Natural killer cell (primary cell): ENCODE measurements around the gene NEU4. TPM values are rescaled to one million over a fixed set of nuclear protein-coding genes. Genes with fewer than 3 reads are reported as not detected.

Experiments
- ATAC-seq, 3 donors: fragments of 150-1000 bp in 2 of 3; fragments of 200-7000 bp in 1 of 3; cut with Tn5 transposase; 1 replicate in 1 of 3; 2 replicates in 2 of 3; pipeline ENCODE4 v1.10.0; 2021; ENCODE audit warnings: mild to moderate bottlenecking in 2 of 3, moderate library complexity in 2 of 3
- DNase-seq, 2 donors: peaks; one replicate each; pipeline versions ENCODE4 v3.0.0 to v3.0.0-alpha.2; 2013 to 2021; ENCODE audit warnings: mixed read lengths in 1 of 2
- H3K27ac ChIP-seq: one replicate; pipeline ENCODE4 v1.5.1; 2013; ENCODE audit warnings: mild to moderate bottlenecking, low read length
- H3K27me3 ChIP-seq: one replicate; pipeline ENCODE4 v1.6.1; 2013; ENCODE audit warnings: low read length; ENCODE audit not compliant: control insufficient read depth, insufficient read depth
- H3K36me3 ChIP-seq: one replicate; pipeline ENCODE4 v1.6.1; 2013; ENCODE audit warnings: low read length; ENCODE audit not compliant: control insufficient read depth, insufficient read depth
- H3K4me1 ChIP-seq: one replicate; pipeline ENCODE4 v1.6.1; 2013; ENCODE audit warnings: low read length; ENCODE audit not compliant: control insufficient read depth, insufficient read depth
- H3K4me3 ChIP-seq: one replicate; pipeline ENCODE4 v1.5.1; 2013; ENCODE audit warnings: low read length
- H3K9me3 ChIP-seq: one replicate; pipeline ENCODE4 v1.6.1; 2013; ENCODE audit warnings: low read length; ENCODE audit not compliant: control insufficient read depth, insufficient read depth
- H3K27ac Mint-ChIP-seq, 2 donors: one replicate each; pipeline ENCODE4 v1.8.0; 2022; ENCODE audit warnings: mild to moderate bottlenecking in 2 of 2, mixed read lengths in 2 of 2, moderate library complexity in 1 of 2
- H3K27me3 Mint-ChIP-seq, 2 donors: one replicate each; pipeline ENCODE4 v1.8.0; 2022; ENCODE audit warnings: low read depth in 2 of 2, mixed read lengths in 2 of 2
- H3K36me3 Mint-ChIP-seq: one replicate; pipeline ENCODE4 v1.8.0; 2022; ENCODE audit warnings: mixed read lengths
- H3K4me1 Mint-ChIP-seq, 2 donors: one replicate each; pipeline ENCODE4 v1.8.0; 2022; ENCODE audit warnings: mixed read lengths in 2 of 2
- H3K4me3 Mint-ChIP-seq: one replicate; pipeline ENCODE4 v1.8.0; 2022; ENCODE audit warnings: mild to moderate bottlenecking, moderate library complexity, mixed read lengths
- H3K9me3 Mint-ChIP-seq, 2 donors: one replicate each; pipeline ENCODE4 v1.8.0; 2022; ENCODE audit warnings: mixed read lengths in 2 of 2
- WGBS: methylation state at CpG from one replicate; pipeline ENCODE4 v1.1.7; 2013; ENCODE audit warnings: missing lambda C conversion rate; ENCODE audit not compliant: insufficient coverage; 5-methylcytosine and 5-hydroxymethylcytosine counted together
- intact Hi-C: fragments of 100-400 bp; cut with micrococcal nuclease; formaldehyde crosslinking; loops from one replicate; pipeline ENCODE4 v1.14.2; 2022
- total RNA-seq, 4 donors: library from RNA; stranded (reverse); fragments of 120-200 nt in 1 of 4; gene quantifications; one replicate each; pipeline versions ENCODE4 v1.2.3 to v1.2.4, GENCODE V29; 2013 to 2022
- TF ChIP-seq, protein P1 (sequence below): fragments of 200-600 bp; IDR thresholded peaks from one replicate; pipeline ENCODE4 v1.8.0; 2022; ENCODE audit warnings: antibody characterized with exemption

The NEU4 gene
- total RNA-seq, 3 donors from 2014 or later (not counting 1 experiment from before 2014, with no cell fraction given), result 0.39 to 6.6 (median 2.2) TPM

DNA sequence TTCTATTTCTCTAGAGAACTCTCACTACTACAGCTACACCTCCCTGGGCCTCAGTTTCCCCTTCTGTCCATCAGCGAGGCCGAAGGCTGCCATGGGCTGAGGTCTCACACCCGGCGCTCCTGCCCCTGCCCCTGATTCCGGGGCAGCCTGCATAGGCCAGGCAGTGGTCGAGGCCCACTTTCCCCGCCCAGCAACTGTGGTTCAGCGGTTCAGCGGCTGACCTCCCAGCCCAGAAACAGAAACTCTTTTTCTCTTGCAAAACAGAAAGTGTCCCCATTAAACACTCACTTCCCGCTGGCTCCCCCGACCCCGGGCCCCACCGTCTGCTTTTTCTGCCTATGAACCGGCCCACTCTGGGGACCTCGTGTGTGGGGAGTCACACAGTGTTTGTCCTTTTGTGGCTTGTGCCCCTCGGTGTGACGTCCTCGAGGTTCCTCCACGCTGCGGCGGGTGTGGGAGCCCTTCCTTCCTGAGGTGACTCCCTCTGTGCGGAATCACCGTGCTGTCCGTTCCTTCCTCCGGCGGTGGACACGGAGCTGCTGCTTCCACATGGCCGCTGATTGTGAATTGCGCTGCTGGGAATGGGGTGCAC lies 33.7 kb downstream of the NEU4 start:
- Histone ChIP-seq H3K36me3 (no peaks in the 10 kb centered on the region), H3K27me3 (peaks cover 2% of the 10 kb centered on the region), H3K9me3 (no peaks in the 10 kb centered on the region), H3K4me1 (peaks cover 35% of the 10 kb centered on the region), H3K4me3 (peak overlapping the region; percentile 37), H3K27ac (peak overlapping the region; percentile 59)
- Mint-ChIP-seq H3K27ac (peak overlapping the region; percentile 92), H3K27me3 (peaks cover 21 to 22% of the 10 kb centered on the region in 2 donors), H3K4me3 (peak overlapping the region; percentile 93), H3K36me3 (no peaks in the 10 kb centered on the region), H3K4me1 (peaks cover 46 to 47% of the 10 kb centered on the region in 2 donors), H3K9me3 (no peaks in the 10 kb centered on the region)
- TF ChIP-seq, protein P1, sequence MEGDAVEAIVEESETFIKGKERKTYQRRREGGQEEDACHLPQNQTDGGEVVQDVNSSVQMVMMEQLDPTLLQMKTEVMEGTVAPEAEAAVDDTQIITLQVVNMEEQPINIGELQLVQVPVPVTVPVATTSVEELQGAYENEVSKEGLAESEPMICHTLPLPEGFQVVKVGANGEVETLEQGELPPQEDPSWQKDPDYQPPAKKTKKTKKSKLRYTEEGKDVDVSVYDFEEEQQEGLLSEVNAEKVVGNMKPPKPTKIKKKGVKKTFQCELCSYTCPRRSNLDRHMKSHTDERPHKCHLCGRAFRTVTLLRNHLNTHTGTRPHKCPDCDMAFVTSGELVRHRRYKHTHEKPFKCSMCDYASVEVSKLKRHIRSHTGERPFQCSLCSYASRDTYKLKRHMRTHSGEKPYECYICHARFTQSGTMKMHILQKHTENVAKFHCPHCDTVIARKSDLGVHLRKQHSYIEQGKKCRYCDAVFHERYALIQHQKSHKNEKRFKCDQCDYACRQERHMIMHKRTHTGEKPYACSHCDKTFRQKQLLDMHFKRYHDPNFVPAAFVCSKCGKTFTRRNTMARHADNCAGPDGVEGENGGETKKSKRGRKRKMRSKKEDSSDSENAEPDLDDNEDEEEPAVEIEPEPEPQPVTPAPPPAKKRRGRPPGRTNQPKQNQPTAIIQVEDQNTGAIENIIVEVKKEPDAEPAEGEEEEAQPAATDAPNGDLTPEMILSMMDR, result no peak
- ATAC-seq, result peak; percentile 66 to 78 (median 71)
- 3% methylated on average over 29 of the region's 29 CpGs for WGBS
- intact Hi-C loops, result loop anchor here (2.0 kb wide), 1 partner anchor 80 kb away; no protein-coding TSS in a partner anchor
- DNase-seq, result peak; percentile 61 to 68

DNA sequence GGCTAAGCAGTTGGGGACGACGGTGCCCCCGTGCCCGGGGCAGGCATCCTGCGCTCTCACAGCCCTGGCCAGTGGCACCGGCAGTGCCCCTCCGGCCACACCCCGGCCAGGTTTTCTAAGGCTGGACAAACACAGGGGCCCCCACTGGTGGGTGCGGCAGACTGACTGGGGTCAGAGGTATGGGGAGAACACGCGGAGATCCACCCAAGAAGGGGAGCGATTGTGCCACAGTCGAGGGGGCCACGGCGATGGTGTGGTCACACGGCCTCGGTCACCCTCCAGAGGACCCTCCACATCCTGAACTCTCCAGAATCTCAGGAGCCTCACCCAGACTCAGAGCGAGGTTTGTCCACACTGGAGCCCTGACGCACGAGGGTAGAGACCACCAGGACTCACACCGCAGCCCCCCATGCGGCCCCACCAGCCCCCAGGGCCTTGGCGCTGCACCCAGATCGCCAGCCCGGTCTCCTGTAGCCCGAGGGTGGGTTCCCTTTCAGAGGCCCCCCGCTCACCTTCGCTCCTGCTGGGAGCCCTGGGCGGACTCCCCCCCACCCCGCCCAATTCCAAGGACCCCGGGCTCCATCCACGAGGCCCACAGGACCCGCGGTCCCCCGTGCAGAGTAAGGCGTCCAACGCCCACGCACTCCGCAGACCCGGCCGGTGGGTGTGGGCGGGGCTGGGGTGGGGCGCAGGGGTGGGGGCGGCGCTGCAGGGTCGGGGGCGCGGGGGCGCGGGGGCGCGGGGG lies 34.5 kb downstream of the NEU4 start:
- Mint-ChIP-seq H3K4me3 (peak overlapping the region; percentile 93), H3K27ac (peak overlapping the region; percentile 92), H3K36me3 (no peaks in the 10 kb centered on the region), H3K9me3 (no peaks in the 10 kb centered on the region), H3K27me3 (peaks cover 14 to 19% of the 10 kb centered on the region in 2 donors), H3K4me1 (peaks cover 46 to 47% of the 10 kb centered on the region in 2 donors)
- peak overlapping the region; percentile 37 for H3K4me3 ChIP-seq
- intact Hi-C loops, result loop anchor here (2.0 kb wide), 2 partner anchors 25 to 81 kb away; partner anchors contain the start of gene RTP5
- no peaks in the 10 kb centered on the region for H3K27me3 ChIP-seq
- TF ChIP-seq, protein P1, result no peak
- H3K9me3 ChIP-seq, result no peaks in the 10 kb centered on the region
- DNase-seq (no peak), ATAC-seq (peak; percentile 2 to 9 (median 3))
- H3K4me1 ChIP-seq, result peaks cover 35% of the 10 kb centered on the region
- WGBS, result 32% methylated on average over 42 of the region's 52 CpGs
- H3K36me3 ChIP-seq, result no peaks in the 10 kb centered on the region
- peak overlapping the region; percentile 59 for H3K27ac ChIP-seq

- Mint-ChIP-seq H3K9me3 (no peaks in the 10 kb centered on the region), H3K27me3 (peaks cover 10 to 16% of the 10 kb centered on the region in 2 donors), H3K36me3 (no peaks in the 10 kb centered on the region), H3K27ac (peak overlapping the region; percentile 43 to 71), H3K4me3 (peak overlapping the region; percentile 82), H3K4me1 (peaks cover 46 to 47% of the 10 kb centered on the region in 2 donors)
- TF ChIP-seq, protein P1, result no peak
- WGBS, result 4% methylated on average over 65 of the region's 65 CpGs
- H3K36me3 ChIP-seq, result no peaks in the 10 kb centered on the region
- H3K27ac ChIP-seq, result no peak overlapping the region
- peaks cover 35% of the 10 kb centered on the region for H3K4me1 ChIP-seq
- peak; percentile 71 to 83 for DNase-seq
- peak overlapping the region; percentile 27 for H3K4me3 ChIP-seq
- intact Hi-C loops, result loop anchor here (2.0 kb wide), 1 partner anchor 25 kb away; the partner anchor contains the start of gene RTP5
- peak; percentile 67 to 78 (median 73) for ATAC-seq
- no peaks in the 10 kb centered on the region for H3K9me3 ChIP-seq
- H3K27me3 ChIP-seq, result no peaks in the 10 kb centered on the region
Observed at GRCh38 chr2:241844066-241844728, 35.2 kb downstream of the NEU4 start.
